ENCODE measurements around the gene COPRS.
"Not testable (repeated sequence)": the region's sequence is repeated elsewhere in the genome, so short reads cannot be mapped to it uniquely, and the experiment has no call there.

Gene COPRS

GRCh38 chr17:31843070-31843745 is 15.8 kb downstream of the COPRS start:
- DNase-seq (ENCODE audit: low spot score), result peak; percentile 52

GRCh38 chr17:31842195-31843069 is 16.6 kb downstream of the COPRS start:
- DNase-seq (ENCODE audit: low spot score), result peak; percentile 73

GRCh38 chr17:31841850-31842194 is 17.2 kb downstream of the COPRS start:
- no peak for DNase-seq (ENCODE audit: low spot score)

GRCh38 chr17:31838636-31839225 is 20.3 kb downstream of the COPRS start:
- DNase-seq (ENCODE audit: low spot score), result no peak

GRCh38 chr17:31835984-31836383 is 23.1 kb downstream of the COPRS start:
- no peak for DNase-seq (ENCODE audit: low spot score)

- no peak for DNase-seq (ENCODE audit: low spot score)
Measured at GRCh38 chr17:31834448-31834847, 24.6 kb downstream of the COPRS start.

- DNase-seq (ENCODE audit: low spot score), result no peak
Measured at GRCh38 chr17:31832746-31833145, 26.3 kb downstream of the COPRS start.

- DNase-seq (ENCODE audit: low spot score), result peak; percentile 50
Measured at GRCh38 chr17:31830971-31831858, 27.8 kb downstream of the COPRS start.

- no peak for DNase-seq (ENCODE audit: low spot score)
Measured at GRCh38 chr17:31829649-31830048, 29.4 kb downstream of the COPRS start.

GRCh38 chr17:31828955-31829354 is 30.1 kb downstream of the COPRS start:
- DNase-seq (ENCODE audit: low spot score), result not testable (repeated sequence)

- no peak for DNase-seq (ENCODE audit: low spot score)
Measured at GRCh38 chr17:31825961-31826691, 32.9 kb downstream of the COPRS start.

GRCh38 chr17:31824766-31825360 is 34.2 kb downstream of the COPRS start:
- no peak for DNase-seq (ENCODE audit: low spot score)

GRCh38 chr17:31823014-31823413 is 36.0 kb downstream of the COPRS start:
- DNase-seq (ENCODE audit: low spot score), result no peak

- no peak for DNase-seq (ENCODE audit: low spot score)
Measured at GRCh38 chr17:31820691-31821435, 38.2 kb downstream of the COPRS start.

GRCh38 chr17:31819578-31819977 is 39.5 kb downstream of the COPRS start:
- no peak for DNase-seq (ENCODE audit: low spot score)

- DNase-seq (ENCODE audit: low spot score), result not testable (repeated sequence)
Measured at GRCh38 chr17:31818863-31819262, 40.2 kb downstream of the COPRS start.

- no peak for DNase-seq (ENCODE audit: low spot score)
Measured at GRCh38 chr17:31815212-31815730, 43.8 kb downstream of the COPRS start.

GRCh38 chr17:31811101-31811500 is 47.9 kb downstream of the COPRS start:
- DNase-seq (ENCODE audit: low spot score), result no peak

GRCh38 chr17:31809876-31810275 is 49.2 kb downstream of the COPRS start:
- DNase-seq (ENCODE audit: low spot score), result not testable (repeated sequence)

- DNase-seq (ENCODE audit: low spot score), result no peak
Measured at GRCh38 chr17:31808521-31809050, 50.5 kb downstream of the COPRS start.

Measured in hepatic stellate cell (primary cell).